IPS DF 6.9 (cell line): ENCODE data around the gene S100A3.

Source experiments
- DNase-seq: peaks from one replicate; pipeline ENCODE4 v3.0.0-alpha.2; 2013; ENCODE audit warnings: low read depth, low spot score
- H3K27ac ChIP-seq: one replicate; pipeline ENCODE4 v1.5.1; 2013; ENCODE audit warnings: low read length, control low read depth
- H3K27me3 ChIP-seq: 2 replicates; pipeline ENCODE4 v1.6.1; 2013; ENCODE audit warnings: mild to moderate bottlenecking, low read length; ENCODE audit not compliant: control insufficient read depth, insufficient read depth
- H3K36me3 ChIP-seq: 2 replicates; pipeline ENCODE4 v1.6.1; 2013; ENCODE audit warnings: low read length; ENCODE audit not compliant: control insufficient read depth, insufficient read depth
- H3K4me1 ChIP-seq: 2 replicates; pipeline ENCODE4 v1.6.1; 2013; ENCODE audit warnings: low read length; ENCODE audit not compliant: control insufficient read depth, insufficient read depth
- H3K4me3 ChIP-seq: 2 replicates; pipeline ENCODE4 v1.5.1; 2013; ENCODE audit warnings: mild to moderate bottlenecking, low read length
- H3K9me3 ChIP-seq: 2 replicates; pipeline ENCODE4 v1.6.1; 2013; ENCODE audit warnings: low read length, inconsistent platforms; ENCODE audit not compliant: control insufficient read depth, insufficient read depth
- WGBS: extraction: QIAGEN DNeasy Blood & Tissue Kit; methylation state at CpG from one replicate; pipeline ENCODE4 v1.1.7; 2013; ENCODE audit warnings: mixed read lengths, missing lambda C conversion rate; ENCODE audit not compliant: insufficient read length, insufficient coverage; 5-methylcytosine and 5-hydroxymethylcytosine counted together

The S100A3 gene

DNA sequence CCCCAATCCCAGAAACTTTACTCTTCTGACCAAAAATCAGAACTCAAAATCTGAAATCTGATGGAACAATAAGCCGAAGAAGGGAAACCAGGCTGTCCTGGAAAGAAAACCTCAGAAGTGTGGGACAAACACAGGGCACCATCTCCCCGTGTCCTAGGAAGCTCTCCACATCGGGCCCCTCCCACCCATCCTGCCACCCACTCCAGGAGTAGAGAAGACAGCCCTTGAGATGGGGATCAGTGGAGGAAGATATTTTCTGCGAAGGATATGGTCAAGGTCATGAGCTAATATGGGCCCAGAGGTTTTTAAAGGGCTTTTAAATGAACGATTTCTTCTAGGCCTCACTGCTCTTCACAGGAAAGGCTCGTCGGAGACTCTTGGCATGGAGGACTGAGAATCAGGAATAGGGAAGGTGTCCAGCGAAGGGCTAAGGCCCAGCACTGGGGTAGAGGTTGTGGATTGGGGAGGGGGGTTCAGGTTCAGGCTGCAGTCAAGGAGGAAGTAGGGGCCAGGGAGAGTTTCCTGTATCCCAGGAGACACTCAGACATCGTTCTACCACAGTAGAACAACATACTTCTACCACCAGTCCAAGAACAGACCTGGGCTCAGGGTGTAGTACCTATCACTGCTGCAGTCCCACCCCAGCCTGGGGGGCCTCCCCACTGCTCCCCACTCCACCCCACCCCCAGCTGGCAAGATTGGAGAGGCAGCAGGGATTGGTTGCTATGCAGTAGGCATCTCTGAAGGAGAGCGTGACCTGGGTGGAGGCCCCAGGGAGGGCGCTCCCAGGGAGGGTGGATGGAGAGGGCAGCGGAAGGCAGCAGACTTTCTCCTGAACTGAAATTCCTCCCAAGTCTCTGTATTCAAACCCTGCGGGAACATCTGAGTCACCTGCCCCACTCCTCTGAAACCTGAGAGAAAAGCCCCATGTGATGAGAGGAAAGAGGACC lies 7.1 kb downstream of the S100A3 start:
- WGBS = no CpG with 5 or more reads among the region's 13 CpGs
- DNase-seq = no peak
- Histone ChIP-seq H3K36me3 (no peaks in the 10 kb centered on the region), H3K4me3 (no peak overlapping the region), H3K27ac (no peak overlapping the region), H3K4me1 (peaks cover 12% of the 10 kb centered on the region), H3K27me3 (no peaks in the 10 kb centered on the region), H3K9me3 (no peaks in the 10 kb centered on the region)

GRCh38 chr1:153540394-153541361 lies 8.4 kb downstream of the S100A3 start, which contains the start of gene S100A5:
Gene S100A5, minus strand, starts transcription at chr1:153540934. Its CDS starts 743 bp downstream, at chr1:153540191.
- no peak for DNase-seq
- H3K27ac ChIP-seq = no peak within 1 kb of the TSS
- H3K4me1 ChIP-seq = peaks cover 16% of the 10 kb centered on the region
- no peaks in the 10 kb centered on the region for H3K27me3 ChIP-seq
- H3K9me3 ChIP-seq = no peaks in the 10 kb centered on the region
- H3K36me3 ChIP-seq = no peaks in the 10 kb centered on the region
- no peak within 1 kb of the TSS for H3K4me3 ChIP-seq
- no CpG with 5 or more reads among the region's 11 CpGs for WGBS

GRCh38 chr1:153539395-153540093 lies 9.5 kb downstream of the S100A3 start:
- no peak overlapping the region for H3K27ac ChIP-seq
- peaks cover 9% of the 10 kb centered on the region; the same call in 1 of the 2 replicates for H3K4me1 ChIP-seq
- no CpG with 5 or more reads among the region's 4 CpGs for WGBS
- DNase-seq = no peak
- H3K36me3 ChIP-seq = no peaks in the 10 kb centered on the region
- no peaks in the 10 kb centered on the region for H3K27me3 ChIP-seq
- no peaks in the 10 kb centered on the region for H3K9me3 ChIP-seq
- H3K4me3 ChIP-seq = no peak overlapping the region

GRCh38 chr1:153538315-153538821 lies 10.7 kb downstream of the S100A3 start:
- Histone ChIP-seq H3K9me3 (no peaks in the 10 kb centered on the region), H3K4me1 (peaks cover 13% of the 10 kb centered on the region; the same call in 1 of the 2 replicates), H3K36me3 (no peaks in the 10 kb centered on the region), H3K27ac (no peak overlapping the region), H3K27me3 (no peaks in the 10 kb centered on the region), H3K4me3 (no peak overlapping the region)
- no CpG with 5 or more reads among the region's 6 CpGs for WGBS
- peak; percentile 43 for DNase-seq

DNA sequence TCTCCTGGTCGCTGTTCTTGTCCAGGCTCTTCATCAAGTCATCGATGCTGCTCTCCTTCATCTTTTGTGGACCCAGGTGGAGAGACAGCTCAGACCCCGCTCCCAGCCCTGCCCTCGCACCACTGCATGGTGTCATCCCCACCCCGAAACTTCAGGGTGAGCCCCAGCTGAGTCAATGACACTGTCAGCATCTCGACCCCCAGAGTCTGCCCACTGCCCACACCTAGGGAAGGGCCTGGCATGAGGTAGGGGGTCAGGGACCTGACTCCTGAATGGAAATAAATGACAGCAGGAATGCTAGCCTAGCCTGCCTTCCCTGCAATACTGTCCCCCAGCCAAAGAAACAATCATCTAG lies 11.7 kb downstream of the S100A3 start:
- Histone ChIP-seq H3K4me1 (peaks cover 13% of the 10 kb centered on the region; the same call in 1 of the 2 replicates), H3K36me3 (no peaks in the 10 kb centered on the region), H3K27ac (no peak overlapping the region), H3K9me3 (no peaks in the 10 kb centered on the region), H3K4me3 (no peak overlapping the region), H3K27me3 (no peaks in the 10 kb centered on the region)
- no peak for DNase-seq
- no CpG with 5 or more reads among the region's 6 CpGs for WGBS

- DNase-seq = no peak
- Histone ChIP-seq H3K4me1 (peaks cover 13% of the 10 kb centered on the region; the same call in 1 of the 2 replicates), H3K4me3 (no peak overlapping the region), H3K9me3 (no peaks in the 10 kb centered on the region), H3K36me3 (no peaks in the 10 kb centered on the region), H3K27me3 (no peaks in the 10 kb centered on the region), H3K27ac (no peak overlapping the region)
- no CpG with 5 or more reads among the region's 9 CpGs for WGBS
Measured at GRCh38 chr1:153536671-153537375, 12.2 kb downstream of the S100A3 start.

GRCh38 chr1:153536012-153536670 lies 12.9 kb downstream of the S100A3 start:
- Histone ChIP-seq H3K4me1 (peaks cover 13% of the 10 kb centered on the region; the same call in 1 of the 2 replicates), H3K27ac (no peak overlapping the region), H3K4me3 (peak overlapping the region; percentile 9; the same call in 1 of the 2 replicates), H3K27me3 (no peaks in the 10 kb centered on the region), H3K36me3 (no peaks in the 10 kb centered on the region), H3K9me3 (no peaks in the 10 kb centered on the region)
- WGBS = no CpG with 5 or more reads among the region's 38 CpGs
- no peak for DNase-seq

GRCh38 chr1:153535242-153536011 lies 13.6 kb downstream of the S100A3 start, which contains the start of gene S100A6:
Gene S100A6, minus strand, starts transcription at chr1:153535991. Its CDS starts 652 bp downstream, at chr1:153535339.
- H3K27me3 ChIP-seq = no peaks in the 10 kb centered on the region
- DNase-seq = no peak
- peak within 1 kb of the TSS; percentile 9; the same call in 1 of the 2 replicates for H3K4me3 ChIP-seq
- WGBS = no CpG with 5 or more reads among the region's 18 CpGs
- H3K36me3 ChIP-seq = no peaks in the 10 kb centered on the region
- H3K27ac ChIP-seq = no peak within 1 kb of the TSS
- H3K9me3 ChIP-seq = no peaks in the 10 kb centered on the region
- H3K4me1 ChIP-seq = peaks cover 13% of the 10 kb centered on the region; the same call in 1 of the 2 replicates
